Stimulated activated CD4-positive, alpha-beta T cell treated with anti-CD3 and anti-CD28 coated beads, Interleukin-4, amount 100 ng/mL, for 1 hour (primary cell): ENCODE data around the gene CCDC57.
"Not testable (repeated sequence)": the region's sequence is repeated elsewhere in the genome, so short reads cannot be mapped to it uniquely, and the experiment has no call there.

ENCODE experiments used
- DNase-seq: peaks from one replicate; pipeline ENCODE4 v3.0.0-alpha.2; 2020

The CCDC57 gene

GRCh38 chr17:82174042-82174857 is 38.4 kb downstream of the CCDC57 start:
- DNase-seq, result not testable (repeated sequence)

- no peak for DNase-seq
These were observed 39.1 kb downstream of the CCDC57 start for GRCh38 chr17:82173351-82174041.

GRCh38 chr17:82172486-82173160 is 40.0 kb downstream of the CCDC57 start:
- DNase-seq, result no peak

GRCh38 chr17:82171750-82172375 is 40.8 kb downstream of the CCDC57 start:
- no peak for DNase-seq

GRCh38 chr17:82170412-82170961 is 42.2 kb downstream of the CCDC57 start:
- no peak for DNase-seq

GRCh38 chr17:82168568-82168967 is 44.1 kb downstream of the CCDC57 start:
- no peak for DNase-seq

GRCh38 chr17:82167028-82167427 is 45.6 kb downstream of the CCDC57 start:
- no peak for DNase-seq

- DNase-seq, result no peak
These were observed 47.8 kb downstream of the CCDC57 start for GRCh38 chr17:82164853-82165252.

GRCh38 chr17:82161216-82161615 is 51.4 kb downstream of the CCDC57 start:
- DNase-seq, result no peak

GRCh38 chr17:82160075-82160474 is 52.6 kb downstream of the CCDC57 start:
- DNase-seq, result no peak

- DNase-seq, result no peak
These were observed 53.8 kb downstream of the CCDC57 start for GRCh38 chr17:82158825-82159224.

GRCh38 chr17:82157046-82158035 is 55.3 kb downstream of the CCDC57 start:
- no peak for DNase-seq

- no peak for DNase-seq
These were observed 56.2 kb downstream of the CCDC57 start for GRCh38 chr17:82156284-82156925.

GRCh38 chr17:82155606-82156005 is 57.0 kb downstream of the CCDC57 start:
- DNase-seq, result no peak

GRCh38 chr17:82154881-82155331 is 57.7 kb downstream of the CCDC57 start:
- DNase-seq, result no peak

- peak; percentile 81 for DNase-seq
These were observed 58.8 kb downstream of the CCDC57 start for GRCh38 chr17:82153745-82154375.

- DNase-seq, result no peak
These were observed 59.3 kb downstream of the CCDC57 start for GRCh38 chr17:82153295-82153691.

GRCh38 chr17:82152556-82153294 is 59.9 kb downstream of the CCDC57 start:
- DNase-seq, result no peak

- DNase-seq, result no peak
These were observed 60.5 kb downstream of the CCDC57 start for GRCh38 chr17:82152114-82152513.
